Vagina (tissue), 2 donors: ENCODE measurements around the gene PTPRN2.

Source experiments
- POLR2A ChIP-seq, 2 donors: fragments of 450-650 bp; IDR thresholded peaks; one replicate each; pipeline ENCODE4 v1.6.1; 2017; ENCODE audit warnings: antibody characterized with exemption in 2 of 2, mild to moderate bottlenecking in 2 of 2, moderate library complexity in 2 of 2
- POLR2AphosphoS5 ChIP-seq, 2 donors: sonication (generic); formaldehyde crosslinking; IDR thresholded peaks; one replicate each; pipeline ENCODE4 v1.9.0; 2017; ENCODE audit warnings: antibody characterized with exemption in 2 of 2, mild to moderate bottlenecking in 2 of 2, low read depth in 1 of 2; ENCODE audit not compliant: insufficient read depth in 1 of 2
- TF ChIP-seq, protein P1 (sequence below), 3 experiments: fragments of 450-650 bp in 2 of 3; fragments of 200-600 bp in 1 of 3; sonication (generic) in 1 of 3; IDR thresholded peaks; one replicate each; pipeline ENCODE4 v1.5.1; 2017 to 2019; ENCODE audit warnings: antibody characterized with exemption in 3 of 3, mild to moderate bottlenecking in 2 of 3, moderate library complexity in 2 of 3

- no peak for TF ChIP-seq POLR2A (IDR thresholded peaks at IDR 0.05)
- TF ChIP-seq, protein P1, sequence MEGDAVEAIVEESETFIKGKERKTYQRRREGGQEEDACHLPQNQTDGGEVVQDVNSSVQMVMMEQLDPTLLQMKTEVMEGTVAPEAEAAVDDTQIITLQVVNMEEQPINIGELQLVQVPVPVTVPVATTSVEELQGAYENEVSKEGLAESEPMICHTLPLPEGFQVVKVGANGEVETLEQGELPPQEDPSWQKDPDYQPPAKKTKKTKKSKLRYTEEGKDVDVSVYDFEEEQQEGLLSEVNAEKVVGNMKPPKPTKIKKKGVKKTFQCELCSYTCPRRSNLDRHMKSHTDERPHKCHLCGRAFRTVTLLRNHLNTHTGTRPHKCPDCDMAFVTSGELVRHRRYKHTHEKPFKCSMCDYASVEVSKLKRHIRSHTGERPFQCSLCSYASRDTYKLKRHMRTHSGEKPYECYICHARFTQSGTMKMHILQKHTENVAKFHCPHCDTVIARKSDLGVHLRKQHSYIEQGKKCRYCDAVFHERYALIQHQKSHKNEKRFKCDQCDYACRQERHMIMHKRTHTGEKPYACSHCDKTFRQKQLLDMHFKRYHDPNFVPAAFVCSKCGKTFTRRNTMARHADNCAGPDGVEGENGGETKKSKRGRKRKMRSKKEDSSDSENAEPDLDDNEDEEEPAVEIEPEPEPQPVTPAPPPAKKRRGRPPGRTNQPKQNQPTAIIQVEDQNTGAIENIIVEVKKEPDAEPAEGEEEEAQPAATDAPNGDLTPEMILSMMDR (IDR thresholded peaks at IDR 0.05): no peak
- TF ChIP-seq POLR2AphosphoS5 (IDR thresholded peaks at IDR 0.05; ENCODE audit: insufficient read depth in 1 of 2, low read depth in 1 of 2): no peak
These were observed 1092.5 kb downstream of the PTPRN2 start for GRCh38 chr7:157495177-157495553.
